Measurements from ENCODE around the gene NUBPL.

GRCh38 chr14:31768355-31768754 is 207.2 kb downstream of the NUBPL start:
- TF ChIP-seq, protein P1, sequence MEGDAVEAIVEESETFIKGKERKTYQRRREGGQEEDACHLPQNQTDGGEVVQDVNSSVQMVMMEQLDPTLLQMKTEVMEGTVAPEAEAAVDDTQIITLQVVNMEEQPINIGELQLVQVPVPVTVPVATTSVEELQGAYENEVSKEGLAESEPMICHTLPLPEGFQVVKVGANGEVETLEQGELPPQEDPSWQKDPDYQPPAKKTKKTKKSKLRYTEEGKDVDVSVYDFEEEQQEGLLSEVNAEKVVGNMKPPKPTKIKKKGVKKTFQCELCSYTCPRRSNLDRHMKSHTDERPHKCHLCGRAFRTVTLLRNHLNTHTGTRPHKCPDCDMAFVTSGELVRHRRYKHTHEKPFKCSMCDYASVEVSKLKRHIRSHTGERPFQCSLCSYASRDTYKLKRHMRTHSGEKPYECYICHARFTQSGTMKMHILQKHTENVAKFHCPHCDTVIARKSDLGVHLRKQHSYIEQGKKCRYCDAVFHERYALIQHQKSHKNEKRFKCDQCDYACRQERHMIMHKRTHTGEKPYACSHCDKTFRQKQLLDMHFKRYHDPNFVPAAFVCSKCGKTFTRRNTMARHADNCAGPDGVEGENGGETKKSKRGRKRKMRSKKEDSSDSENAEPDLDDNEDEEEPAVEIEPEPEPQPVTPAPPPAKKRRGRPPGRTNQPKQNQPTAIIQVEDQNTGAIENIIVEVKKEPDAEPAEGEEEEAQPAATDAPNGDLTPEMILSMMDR (IDR thresholded peaks at IDR 0.05): no peak
- TF ChIP-seq USF2 (IDR thresholded peaks at IDR 0.05) (no peak), EP300 (IDR thresholded peaks at IDR 0.05) (no peak), TP53 (CRISPR knock-in tag; IDR thresholded peaks at IDR 0.05) (no peak), SMC3 (IDR thresholded peaks at IDR 0.05) (no peak), MYC (IDR thresholded peaks at IDR 0.05; ENCODE audit: borderline replicate concordance, low read length) (no peak), CBX8 (IDR thresholded peaks at IDR 0.05) (no peak), HOXA7 (CRISPR knock-in tag; IDR thresholded peaks at IDR 0.05) (no peak), KDM1A (IDR thresholded peaks at IDR 0.05; ENCODE audit: low read depth) (no peak), JUN (IDR thresholded peaks at IDR 0.05) (no peak), FOSL2 (IDR thresholded peaks at IDR 0.05) (no peak), FOSL2 (CRISPR knock-in tag; IDR thresholded peaks at IDR 0.05) (no peak)
- TF ChIP-seq, protein P2, sequence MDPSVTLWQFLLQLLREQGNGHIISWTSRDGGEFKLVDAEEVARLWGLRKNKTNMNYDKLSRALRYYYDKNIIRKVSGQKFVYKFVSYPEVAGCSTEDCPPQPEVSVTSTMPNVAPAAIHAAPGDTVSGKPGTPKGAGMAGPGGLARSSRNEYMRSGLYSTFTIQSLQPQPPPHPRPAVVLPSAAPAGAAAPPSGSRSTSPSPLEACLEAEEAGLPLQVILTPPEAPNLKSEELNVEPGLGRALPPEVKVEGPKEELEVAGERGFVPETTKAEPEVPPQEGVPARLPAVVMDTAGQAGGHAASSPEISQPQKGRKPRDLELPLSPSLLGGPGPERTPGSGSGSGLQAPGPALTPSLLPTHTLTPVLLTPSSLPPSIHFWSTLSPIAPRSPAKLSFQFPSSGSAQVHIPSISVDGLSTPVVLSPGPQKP (IDR thresholded peaks at IDR 0.05; ENCODE audit: low read depth, low read length): no peak
- TF ChIP-seq, protein P3, sequence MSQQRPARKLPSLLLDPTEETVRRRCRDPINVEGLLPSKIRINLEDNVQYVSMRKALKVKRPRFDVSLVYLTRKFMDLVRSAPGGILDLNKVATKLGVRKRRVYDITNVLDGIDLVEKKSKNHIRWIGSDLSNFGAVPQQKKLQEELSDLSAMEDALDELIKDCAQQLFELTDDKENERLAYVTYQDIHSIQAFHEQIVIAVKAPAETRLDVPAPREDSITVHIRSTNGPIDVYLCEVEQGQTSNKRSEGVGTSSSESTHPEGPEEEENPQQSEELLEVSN (IDR thresholded peaks at IDR 0.05; ENCODE audit: borderline replicate concordance, low read depth): no peak
- TF ChIP-seq, protein P4, sequence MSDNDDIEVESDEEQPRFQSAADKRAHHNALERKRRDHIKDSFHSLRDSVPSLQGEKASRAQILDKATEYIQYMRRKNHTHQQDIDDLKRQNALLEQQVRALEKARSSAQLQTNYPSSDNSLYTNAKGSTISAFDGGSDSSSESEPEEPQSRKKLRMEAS (IDR thresholded peaks at IDR 0.05): no peak

All from A549 (cell line).